GM12892 (cell line): Measurements from ENCODE around the gene EXOC6B.

Experiments
- POLR2A ChIP-seq: IDR thresholded peaks from 2 replicates; pipeline ENCODE4 v1.6.1; 2011; ENCODE audit warnings: low read depth, low read length, control low read depth
- POLR2AphosphoS5 ChIP-seq: IDR thresholded peaks from 2 replicates; pipeline ENCODE4 v1.6.1; 2011; ENCODE audit warnings: low read depth, low read length, control low read depth
- TAF1 ChIP-seq: IDR thresholded peaks from 2 replicates; pipeline ENCODE4 v1.6.1; 2011; ENCODE audit warnings: low read depth, mild to moderate bottlenecking, control low read depth, low read length, borderline replicate concordance

DNA sequence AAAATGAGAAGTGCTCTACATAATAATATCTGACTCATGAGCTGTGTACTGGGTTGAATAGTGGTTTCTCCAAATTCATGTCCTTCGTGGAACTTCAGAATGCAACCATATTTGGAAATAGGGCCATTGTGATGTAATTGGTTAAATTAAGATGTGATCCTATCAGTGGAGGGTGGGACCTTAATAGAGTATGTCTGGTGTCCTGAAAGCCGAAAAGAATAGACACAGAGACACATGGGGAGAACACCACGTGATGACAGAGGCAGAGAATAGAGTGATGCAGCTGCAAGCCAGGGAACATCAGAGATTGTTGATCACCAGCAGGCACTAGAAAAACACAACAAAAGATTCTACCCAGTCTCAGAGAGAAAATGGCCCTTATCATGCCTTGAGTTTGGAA is 310.1 kb downstream of the EXOC6B start:
- TF ChIP-seq POLR2AphosphoS5 (no peak), POLR2A (no peak), TAF1 (no peak)
